GM12864 (cell line): ENCODE results near the gene GCLC.

ENCODE experiments used
- DNase-seq: peaks from one replicate; pipeline ENCODE4 v3.0.0-alpha.2; 2011; ENCODE audit warnings: low read depth
- H3K4me3 ChIP-seq: 2 replicates; pipeline ENCODE4 v1.5.1; 2011; ENCODE audit warnings: mild to moderate bottlenecking, low read depth, low read length, control low read depth
- TF ChIP-seq, protein P1 (sequence below): IDR thresholded peaks from 2 replicates; pipeline ENCODE4 v1.5.1; 2011; ENCODE audit warnings: low read depth, mild to moderate bottlenecking, moderate library complexity, low read length, control low read depth, inconsistent platforms; ENCODE audit errors: missing control alignments

Gene GCLC

DNA sequence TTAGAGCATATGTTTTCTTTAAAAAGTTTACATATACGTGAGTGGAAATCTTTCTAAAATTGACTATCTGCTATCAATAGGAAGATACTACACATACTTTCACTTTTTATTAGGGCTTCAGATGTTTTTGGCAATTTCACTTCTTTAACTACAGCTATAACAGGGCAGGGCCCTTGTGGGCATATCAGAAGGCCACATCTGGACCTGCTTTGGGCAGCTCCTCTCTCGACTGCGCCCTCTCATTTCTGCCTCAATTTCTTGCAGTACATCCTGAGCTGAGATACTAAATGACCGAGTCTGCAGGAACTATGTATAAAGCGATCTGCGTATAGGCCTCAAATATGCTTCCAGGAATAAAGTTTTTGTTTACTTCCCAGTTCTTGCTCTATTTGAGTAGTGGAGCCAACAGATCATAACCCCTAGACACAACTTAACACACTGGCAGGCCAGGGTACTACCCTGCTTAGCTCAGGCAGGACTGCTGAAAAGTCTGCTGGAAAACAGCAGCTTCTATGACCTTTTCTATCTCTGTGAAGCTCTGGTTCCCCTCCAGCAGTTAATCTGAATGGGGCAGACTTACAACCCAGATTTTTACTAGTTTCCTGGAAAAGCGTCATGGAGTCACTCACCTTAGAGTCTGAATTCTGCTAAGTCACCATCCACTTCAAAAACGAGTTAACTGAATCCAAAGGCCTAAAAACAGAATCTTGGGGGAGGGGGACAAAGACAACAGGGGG is 12.7 kb downstream of the GCLC start:
- no peak for DNase-seq
- no peak overlapping the region for H3K4me3 ChIP-seq
- TF ChIP-seq, protein P1, sequence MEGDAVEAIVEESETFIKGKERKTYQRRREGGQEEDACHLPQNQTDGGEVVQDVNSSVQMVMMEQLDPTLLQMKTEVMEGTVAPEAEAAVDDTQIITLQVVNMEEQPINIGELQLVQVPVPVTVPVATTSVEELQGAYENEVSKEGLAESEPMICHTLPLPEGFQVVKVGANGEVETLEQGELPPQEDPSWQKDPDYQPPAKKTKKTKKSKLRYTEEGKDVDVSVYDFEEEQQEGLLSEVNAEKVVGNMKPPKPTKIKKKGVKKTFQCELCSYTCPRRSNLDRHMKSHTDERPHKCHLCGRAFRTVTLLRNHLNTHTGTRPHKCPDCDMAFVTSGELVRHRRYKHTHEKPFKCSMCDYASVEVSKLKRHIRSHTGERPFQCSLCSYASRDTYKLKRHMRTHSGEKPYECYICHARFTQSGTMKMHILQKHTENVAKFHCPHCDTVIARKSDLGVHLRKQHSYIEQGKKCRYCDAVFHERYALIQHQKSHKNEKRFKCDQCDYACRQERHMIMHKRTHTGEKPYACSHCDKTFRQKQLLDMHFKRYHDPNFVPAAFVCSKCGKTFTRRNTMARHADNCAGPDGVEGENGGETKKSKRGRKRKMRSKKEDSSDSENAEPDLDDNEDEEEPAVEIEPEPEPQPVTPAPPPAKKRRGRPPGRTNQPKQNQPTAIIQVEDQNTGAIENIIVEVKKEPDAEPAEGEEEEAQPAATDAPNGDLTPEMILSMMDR, result no peak

DNA sequence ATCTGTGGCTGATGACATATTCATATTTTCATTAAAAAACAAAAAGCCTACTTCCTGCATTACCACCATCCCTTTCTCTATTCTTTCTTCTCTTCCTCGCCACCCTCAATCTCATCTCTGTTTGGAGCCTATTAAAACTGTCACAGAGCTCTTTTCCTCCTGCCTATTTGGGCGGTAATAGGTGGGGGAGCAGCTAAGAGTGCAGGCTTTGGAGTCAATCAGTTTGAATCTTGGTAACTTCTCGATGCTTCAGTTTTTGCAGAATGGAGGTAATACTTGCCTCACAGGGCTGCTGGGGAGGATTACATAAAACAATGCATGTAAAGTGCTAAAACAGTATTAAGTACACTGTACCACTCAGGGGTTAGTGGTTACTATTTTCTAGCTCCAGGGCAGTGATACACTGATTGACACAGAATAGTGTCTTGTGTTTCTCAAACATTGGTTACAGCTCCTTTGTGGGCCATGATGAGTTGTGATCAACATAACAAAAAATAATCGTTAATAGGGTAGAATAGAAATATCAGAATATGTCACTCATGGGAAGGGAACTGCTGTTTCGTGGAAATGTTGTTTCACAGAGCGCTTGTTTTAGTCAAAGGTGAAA is 14.0 kb downstream of the GCLC start:
- no peak for DNase-seq
- no peak overlapping the region for H3K4me3 ChIP-seq
- TF ChIP-seq, protein P1, result no peak

DNA sequence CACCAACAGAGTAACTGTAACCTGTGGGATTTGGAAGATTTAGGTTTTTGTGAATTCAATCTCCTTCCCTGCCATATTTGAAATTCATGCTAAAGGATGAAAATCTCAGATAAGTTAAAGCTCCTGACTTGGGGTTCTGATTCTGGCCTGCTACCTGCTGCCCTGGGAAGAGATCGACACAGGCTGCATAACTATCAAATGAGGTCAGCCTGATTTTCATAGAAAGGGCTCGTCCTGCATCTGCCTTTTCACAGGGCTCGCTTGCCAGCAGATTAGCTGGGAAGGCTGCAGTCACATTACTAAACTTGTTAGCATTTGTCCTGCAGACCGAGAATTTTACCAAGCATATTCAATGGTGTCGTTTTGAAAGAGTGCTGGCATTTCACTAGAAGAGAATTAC is 14.6 kb downstream of the GCLC start:
- TF ChIP-seq, protein P1, result no peak
- DNase-seq, result no peak
- H3K4me3 ChIP-seq, result no peak overlapping the region

DNA sequence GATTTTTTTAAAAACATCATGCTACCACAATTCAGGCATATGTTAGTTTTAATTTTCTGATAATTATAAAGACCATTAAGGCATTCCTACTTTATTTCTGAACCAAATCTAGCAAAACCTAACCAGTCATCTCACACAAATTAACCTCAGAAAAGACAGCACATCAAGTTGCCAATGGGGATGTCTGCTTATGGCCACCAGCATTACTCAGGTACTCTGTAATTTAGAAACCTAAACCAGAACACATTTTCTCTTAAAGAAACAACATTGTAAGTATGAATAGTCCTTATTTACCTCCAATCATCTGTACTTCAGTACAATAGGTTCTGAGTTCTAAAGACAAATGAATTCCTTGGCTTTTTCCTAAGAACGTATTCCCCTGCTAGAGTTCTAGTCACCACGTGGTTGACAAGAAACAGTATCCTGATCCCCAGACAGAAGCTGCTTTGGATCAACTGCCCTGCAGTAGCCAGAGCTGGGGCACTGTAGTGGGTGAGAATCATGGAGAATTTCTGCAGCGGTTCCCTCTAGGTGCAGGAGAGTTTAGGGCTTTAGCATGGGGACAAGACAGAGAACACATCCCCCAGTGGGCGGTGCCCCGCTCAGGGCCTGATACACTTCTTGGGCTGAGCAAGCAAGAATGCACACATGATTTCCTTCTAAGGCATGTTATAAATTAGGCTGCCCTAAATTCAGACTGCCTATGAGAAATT is 15.4 kb downstream of the GCLC start:
- H3K4me3 ChIP-seq, result no peak overlapping the region
- no peak for DNase-seq
- TF ChIP-seq, protein P1, result no peak

DNA sequence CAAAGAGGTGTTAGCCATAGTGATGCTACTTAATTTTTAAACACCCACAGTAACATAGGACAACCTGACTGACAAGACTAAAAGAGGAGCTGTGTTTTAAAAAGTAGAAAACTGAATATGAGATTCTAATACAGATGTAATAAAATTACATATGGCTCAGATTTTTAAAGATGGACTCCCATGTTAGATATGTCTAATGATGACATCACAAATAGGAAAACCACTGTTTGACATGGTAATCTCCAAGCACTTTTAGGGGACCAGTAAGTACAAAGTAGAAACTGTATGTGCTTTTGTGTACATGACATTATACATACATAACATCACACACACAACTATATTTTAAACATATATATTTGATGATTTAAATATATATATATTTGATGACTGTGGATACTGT is 16.8 kb downstream of the GCLC start:
- no peak overlapping the region for H3K4me3 ChIP-seq
- no peak for DNase-seq
- TF ChIP-seq, protein P1, result no peak

DNA sequence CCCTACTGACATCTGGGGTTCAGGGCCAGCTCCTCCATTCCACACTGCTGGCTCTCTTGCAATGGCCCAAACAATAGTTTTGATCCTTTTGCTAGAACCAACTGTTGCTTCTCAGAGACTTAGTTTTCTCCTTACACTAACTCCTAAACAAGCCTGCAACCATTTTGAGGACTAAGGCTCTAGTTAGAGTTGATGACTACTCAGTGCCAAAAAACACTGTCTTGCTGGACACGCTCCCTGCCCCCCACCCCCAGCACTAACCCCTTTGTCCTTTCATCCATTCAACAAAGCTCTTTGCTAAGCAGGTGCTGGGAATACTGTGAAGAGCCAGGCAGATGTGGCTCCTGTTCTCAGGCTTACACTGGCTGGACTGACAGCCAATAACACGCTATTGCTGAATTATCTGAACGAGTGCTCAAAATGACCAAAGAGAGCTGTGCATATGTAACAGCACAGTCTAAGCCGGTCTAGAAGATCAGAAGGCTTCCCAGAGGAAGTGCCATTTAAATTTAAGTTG is 17.6 kb downstream of the GCLC start:
- DNase-seq, result no peak
- H3K4me3 ChIP-seq, result no peak overlapping the region
- TF ChIP-seq, protein P1, result no peak
